ENCODE data around the gene FLOT1.

DNA sequence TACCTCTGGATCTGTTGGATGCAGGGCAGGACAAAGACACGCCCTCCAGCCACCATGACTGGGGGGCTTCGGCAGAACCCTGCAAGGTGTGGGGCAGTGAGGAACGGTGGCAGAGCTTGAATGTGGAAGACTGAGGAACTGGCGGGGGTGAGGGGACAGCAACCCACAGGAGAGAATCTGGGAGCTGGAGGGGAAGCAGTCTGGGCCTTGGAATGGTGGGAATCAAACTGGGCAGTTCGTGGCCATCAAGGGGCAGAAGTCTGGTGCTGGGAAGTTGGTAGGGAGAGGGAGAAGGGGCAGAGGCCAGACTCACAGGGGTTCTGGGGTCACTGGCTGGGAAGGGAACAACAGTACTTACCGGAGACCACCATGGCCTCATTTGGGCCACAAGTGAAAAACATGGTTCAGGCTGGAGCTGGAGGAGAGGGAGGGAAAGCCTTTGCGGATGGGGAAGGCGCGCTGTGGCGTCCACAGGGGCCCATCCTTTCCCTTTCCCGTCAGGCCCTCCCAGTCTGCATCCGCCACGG is 635 bp downstream of the FLOT1 start:
- no peak for TF ChIP-seq POLR2AphosphoS5 (IDR thresholded peaks at IDR 0.05)
- TF ChIP-seq POLR2A (IDR thresholded peaks at IDR 0.05): no peak
- TF ChIP-seq, protein P1, sequence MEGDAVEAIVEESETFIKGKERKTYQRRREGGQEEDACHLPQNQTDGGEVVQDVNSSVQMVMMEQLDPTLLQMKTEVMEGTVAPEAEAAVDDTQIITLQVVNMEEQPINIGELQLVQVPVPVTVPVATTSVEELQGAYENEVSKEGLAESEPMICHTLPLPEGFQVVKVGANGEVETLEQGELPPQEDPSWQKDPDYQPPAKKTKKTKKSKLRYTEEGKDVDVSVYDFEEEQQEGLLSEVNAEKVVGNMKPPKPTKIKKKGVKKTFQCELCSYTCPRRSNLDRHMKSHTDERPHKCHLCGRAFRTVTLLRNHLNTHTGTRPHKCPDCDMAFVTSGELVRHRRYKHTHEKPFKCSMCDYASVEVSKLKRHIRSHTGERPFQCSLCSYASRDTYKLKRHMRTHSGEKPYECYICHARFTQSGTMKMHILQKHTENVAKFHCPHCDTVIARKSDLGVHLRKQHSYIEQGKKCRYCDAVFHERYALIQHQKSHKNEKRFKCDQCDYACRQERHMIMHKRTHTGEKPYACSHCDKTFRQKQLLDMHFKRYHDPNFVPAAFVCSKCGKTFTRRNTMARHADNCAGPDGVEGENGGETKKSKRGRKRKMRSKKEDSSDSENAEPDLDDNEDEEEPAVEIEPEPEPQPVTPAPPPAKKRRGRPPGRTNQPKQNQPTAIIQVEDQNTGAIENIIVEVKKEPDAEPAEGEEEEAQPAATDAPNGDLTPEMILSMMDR (IDR thresholded peaks at IDR 0.05): no peak
